GM19043 (cell line): Measurements from ENCODE around the gene NDUFA8.

Experiments
- ATAC-seq: cut with Tn5 transposase; IDR thresholded peaks from one replicate; pipeline ENCODE4 v1.9.1; 2021; ENCODE audit warnings: low read depth; ENCODE audit not compliant: unreplicated experiment

Gene NDUFA8

GRCh38 chr9:122107291-122107805 is 52.2 kb downstream of the NDUFA8 start:
- ATAC-seq: no peak

GRCh38 chr9:122106576-122106975 is 53.0 kb downstream of the NDUFA8 start:
- ATAC-seq: no peak

- ATAC-seq: no peak
These were observed 55.6 kb downstream of the NDUFA8 start for GRCh38 chr9:122103985-122104384.

GRCh38 chr9:122102156-122102555 is 57.4 kb downstream of the NDUFA8 start:
- no peak for ATAC-seq

- no peak for ATAC-seq
These were observed 58.8 kb downstream of the NDUFA8 start for GRCh38 chr9:122100756-122101155.

- no peak for ATAC-seq
These were observed 60.2 kb downstream of the NDUFA8 start for GRCh38 chr9:122099271-122099869.

GRCh38 chr9:122097679-122098315 is 61.8 kb downstream of the NDUFA8 start:
- no peak for ATAC-seq

GRCh38 chr9:122096620-122097415 is 62.8 kb downstream of the NDUFA8 start:
- no peak for ATAC-seq

- ATAC-seq: no peak
These were observed 64.4 kb downstream of the NDUFA8 start for GRCh38 chr9:122095010-122095767.
